HUES48 (cell line): ENCODE data around the gene SLC28A1.

Source experiments
- H3K27ac ChIP-seq: one replicate; pipeline ENCODE4 v1.7.0; 2013; ENCODE audit warnings: low read depth, low read length, inconsistent platforms
- H3K27me3 ChIP-seq: 2 replicates; pipeline ENCODE4 v1.6.1; 2013; ENCODE audit warnings: mild to moderate bottlenecking, low read length; ENCODE audit not compliant: control insufficient read depth, insufficient read depth
- H3K36me3 ChIP-seq: 2 replicates; pipeline ENCODE4 v1.6.1; 2013; ENCODE audit warnings: low read length; ENCODE audit not compliant: control insufficient read depth, insufficient read depth
- H3K4me1 ChIP-seq: 2 replicates; pipeline ENCODE4 v1.6.1; 2013; ENCODE audit warnings: mild to moderate bottlenecking, low read length; ENCODE audit not compliant: control insufficient read depth, insufficient read depth
- H3K4me3 ChIP-seq: 2 replicates; pipeline ENCODE4 v1.5.1; 2013; ENCODE audit warnings: mild to moderate bottlenecking, low read depth, low read length
- H3K9ac ChIP-seq: 2 replicates; pipeline ENCODE4 v1.6.1; 2013; ENCODE audit warnings: mild to moderate bottlenecking, low read depth, low read length, moderate library complexity
- H3K9me3 ChIP-seq: 2 replicates; pipeline ENCODE4 v1.6.1; 2013; ENCODE audit warnings: low read length; ENCODE audit not compliant: control insufficient read depth, insufficient read depth

SLC28A1 gene

DNA sequence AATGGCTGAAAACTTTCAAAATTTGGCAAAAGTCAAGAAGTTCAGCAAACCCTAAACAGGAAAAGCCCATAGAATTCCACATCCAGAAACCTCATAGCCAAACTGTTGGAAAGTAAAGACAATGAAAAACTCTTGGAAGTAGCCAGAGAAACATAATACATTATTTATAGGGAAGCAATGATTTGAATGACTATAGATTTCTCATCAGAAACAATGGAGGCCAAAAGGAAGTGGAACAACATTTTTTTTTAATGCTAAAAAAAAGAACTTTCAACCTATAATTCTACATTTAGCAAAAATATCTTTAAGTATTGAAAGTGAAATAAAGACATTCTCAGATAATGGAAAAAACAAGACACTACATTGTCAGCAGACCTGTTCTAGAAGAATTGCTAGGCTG lies 37.1 kb upstream of the SLC28A1 start:
- H3K4me1 ChIP-seq, result no peaks in the 10 kb centered on the region
- no peaks in the 10 kb centered on the region for H3K9me3 ChIP-seq
- H3K27me3 ChIP-seq, result no peaks in the 10 kb centered on the region
- H3K36me3 ChIP-seq, result no peaks in the 10 kb centered on the region
- no peak overlapping the region for H3K4me3 ChIP-seq
- H3K9ac ChIP-seq, result no peak overlapping the region
- H3K27ac ChIP-seq, result no peak overlapping the region

DNA sequence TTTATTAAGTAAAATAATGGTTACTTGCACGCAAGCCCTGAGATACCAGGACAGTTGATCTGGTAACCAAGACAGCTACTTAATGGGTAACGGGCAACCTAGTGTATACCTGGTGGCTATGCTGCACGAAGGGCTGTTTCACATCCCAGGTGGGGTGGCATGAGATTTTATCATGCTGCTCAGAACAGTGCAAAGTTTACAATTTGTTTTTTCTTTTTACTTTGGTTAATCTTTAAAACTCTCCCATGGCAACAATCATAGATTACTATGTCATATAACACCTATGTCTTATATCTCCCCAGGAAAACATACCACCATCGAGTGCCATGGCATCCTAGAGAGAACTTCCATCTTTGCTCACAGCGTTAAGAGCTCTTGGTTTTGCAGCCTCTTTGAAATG lies 32.2 kb upstream of the SLC28A1 start:
- Histone ChIP-seq H3K27me3 (no peaks in the 10 kb centered on the region), H3K9me3 (no peaks in the 10 kb centered on the region), H3K9ac (no peak overlapping the region), H3K4me1 (no peaks in the 10 kb centered on the region), H3K36me3 (peaks cover 11% of the 10 kb centered on the region), H3K4me3 (no peak overlapping the region), H3K27ac (no peak overlapping the region)

DNA sequence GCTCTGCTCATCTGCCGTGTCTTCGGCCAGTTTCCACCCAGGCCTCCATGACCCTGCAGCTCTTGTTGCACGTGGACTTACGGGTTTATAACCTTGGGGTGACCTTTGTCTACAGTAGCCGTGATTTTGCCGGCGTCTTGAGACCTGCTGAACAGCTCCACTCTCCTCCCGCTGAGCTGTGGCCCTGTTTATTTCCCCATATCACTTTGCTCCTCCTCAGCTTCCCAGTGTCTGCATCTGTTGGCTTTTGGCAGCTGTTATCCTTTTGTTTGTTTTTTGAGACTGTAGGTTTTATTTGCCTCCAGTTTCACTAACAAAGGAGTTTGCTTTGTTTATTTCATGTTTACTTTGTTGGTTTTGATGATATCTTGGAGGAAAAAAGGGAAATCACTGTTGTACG lies 29.3 kb upstream of the SLC28A1 start:
- Histone ChIP-seq H3K4me1 (no peaks in the 10 kb centered on the region), H3K36me3 (peaks cover 23% of the 10 kb centered on the region), H3K9ac (no peak overlapping the region), H3K27me3 (no peaks in the 10 kb centered on the region), H3K9me3 (no peaks in the 10 kb centered on the region), H3K27ac (no peak overlapping the region), H3K4me3 (no peak overlapping the region)

DNA sequence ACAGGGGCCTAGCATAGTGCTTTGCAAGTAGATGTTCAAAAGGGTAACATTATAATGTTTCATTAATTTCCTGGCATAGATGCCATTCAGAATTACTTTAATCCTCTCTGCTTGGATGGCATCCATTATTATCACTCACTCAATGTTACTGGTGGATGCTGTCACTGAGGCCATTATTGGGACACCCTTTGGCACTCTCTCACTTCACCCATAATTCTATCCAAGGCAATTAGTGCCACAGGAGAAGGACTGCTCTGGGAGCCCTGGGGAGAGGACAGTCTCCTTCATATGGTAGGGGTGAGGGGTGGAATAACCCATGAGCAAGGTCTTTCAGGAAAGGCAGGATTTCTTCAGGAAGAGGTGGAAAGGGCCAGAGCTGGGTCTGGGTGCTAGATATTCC lies 28.7 kb upstream of the SLC28A1 start:
- H3K27ac ChIP-seq, result no peak overlapping the region
- H3K27me3 ChIP-seq, result no peaks in the 10 kb centered on the region
- no peaks in the 10 kb centered on the region for H3K4me1 ChIP-seq
- H3K9me3 ChIP-seq, result no peaks in the 10 kb centered on the region
- no peak overlapping the region for H3K9ac ChIP-seq
- peaks cover 23% of the 10 kb centered on the region for H3K36me3 ChIP-seq
- H3K4me3 ChIP-seq, result no peak overlapping the region

DNA sequence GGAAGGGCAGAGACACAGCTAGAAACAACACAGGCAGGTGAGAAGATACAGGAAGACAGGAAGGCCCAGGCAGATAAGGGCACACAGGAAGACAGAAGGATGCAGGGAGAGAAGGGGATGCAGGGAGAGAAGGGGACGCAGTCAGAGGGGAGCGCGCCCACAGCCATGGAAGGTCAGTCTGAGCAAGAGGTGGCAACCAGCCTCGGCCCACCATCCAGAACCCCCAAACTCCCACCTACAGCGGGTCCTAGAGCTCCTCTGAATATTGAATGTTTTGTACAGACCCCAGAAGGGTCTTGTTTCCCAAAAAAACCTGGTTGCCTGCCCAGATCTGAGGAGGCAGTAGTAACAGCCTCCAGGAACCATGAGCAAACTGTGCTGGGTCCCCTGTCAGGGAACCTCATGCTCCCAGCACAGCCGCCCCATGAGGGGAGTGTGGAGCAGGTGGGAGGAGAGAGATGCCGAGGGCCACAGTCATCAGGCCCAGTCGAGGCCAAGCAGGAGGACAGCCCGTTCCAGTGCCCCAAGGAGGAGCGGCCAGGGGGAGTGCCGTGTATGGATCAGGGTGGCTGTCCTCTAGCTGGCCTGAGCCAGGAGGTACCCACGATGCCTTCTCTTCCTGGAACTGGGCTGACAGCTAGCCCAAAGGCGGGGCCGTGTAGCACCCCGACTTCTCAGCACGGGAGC lies 27.6 kb upstream of the SLC28A1 start:
- no peaks in the 10 kb centered on the region for H3K27me3 ChIP-seq
- no peak overlapping the region for H3K27ac ChIP-seq
- H3K4me3 ChIP-seq, result no peak overlapping the region
- no peaks in the 10 kb centered on the region for H3K9me3 ChIP-seq
- no peak overlapping the region for H3K9ac ChIP-seq
- H3K4me1 ChIP-seq, result no peaks in the 10 kb centered on the region
- H3K36me3 ChIP-seq, result peaks cover 23% of the 10 kb centered on the region

DNA sequence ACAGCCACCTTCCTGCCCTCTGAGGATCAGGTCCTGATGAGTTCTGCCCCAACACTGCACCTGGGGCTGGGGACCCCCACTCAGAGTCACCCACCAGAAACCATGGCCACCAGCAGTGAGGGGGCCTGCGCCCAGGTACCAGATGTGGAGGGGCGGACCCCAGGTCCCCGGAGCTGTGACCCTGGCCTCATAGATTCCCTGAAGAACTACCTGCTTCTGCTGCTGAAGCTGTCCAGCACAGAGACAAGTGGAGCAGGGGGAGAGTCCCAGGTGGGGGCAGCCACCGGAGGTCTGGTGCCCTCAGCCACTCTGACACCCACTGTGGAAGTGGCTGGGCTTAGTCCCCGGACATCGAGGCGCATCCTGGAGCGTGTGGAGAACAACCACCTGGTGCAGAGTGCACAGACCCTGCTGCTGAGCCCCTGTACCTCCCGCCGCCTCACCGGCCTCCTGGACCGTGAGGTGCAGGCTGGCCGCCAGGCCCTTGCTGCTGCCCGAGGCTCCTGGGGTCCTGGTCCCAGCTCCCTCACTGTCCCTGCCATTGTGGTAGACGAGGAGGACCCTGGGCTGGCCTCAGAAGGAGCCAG lies 27.0 kb upstream of the SLC28A1 start:
- Histone ChIP-seq H3K4me3 (no peak overlapping the region), H3K9me3 (no peaks in the 10 kb centered on the region), H3K4me1 (no peaks in the 10 kb centered on the region), H3K27me3 (no peaks in the 10 kb centered on the region), H3K9ac (no peak overlapping the region), H3K27ac (no peak overlapping the region), H3K36me3 (peaks cover 23% of the 10 kb centered on the region)

DNA sequence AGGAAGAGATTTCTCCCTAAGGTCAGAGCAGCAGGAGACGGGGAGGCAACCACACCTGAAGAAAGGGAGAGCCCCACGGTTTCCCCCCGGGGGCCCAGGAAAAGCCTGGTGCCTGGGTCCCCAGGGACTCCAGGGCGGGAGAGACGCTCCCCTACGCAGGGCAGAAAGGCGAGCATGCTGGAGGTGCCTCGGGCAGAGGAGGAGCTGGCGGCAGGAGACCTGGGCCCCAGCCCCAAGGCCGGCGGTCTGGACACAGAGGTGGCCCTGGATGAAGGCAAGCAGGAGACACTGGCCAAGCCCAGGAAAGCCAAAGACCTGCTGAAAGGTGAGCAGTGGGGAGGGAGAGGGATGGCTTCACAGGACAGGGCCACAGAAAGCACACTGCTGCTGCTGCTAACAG lies 26.2 kb upstream of the SLC28A1 start:
- H3K27ac ChIP-seq, result no peak overlapping the region
- H3K27me3 ChIP-seq, result no peaks in the 10 kb centered on the region
- peaks cover 23% of the 10 kb centered on the region for H3K36me3 ChIP-seq

DNA sequence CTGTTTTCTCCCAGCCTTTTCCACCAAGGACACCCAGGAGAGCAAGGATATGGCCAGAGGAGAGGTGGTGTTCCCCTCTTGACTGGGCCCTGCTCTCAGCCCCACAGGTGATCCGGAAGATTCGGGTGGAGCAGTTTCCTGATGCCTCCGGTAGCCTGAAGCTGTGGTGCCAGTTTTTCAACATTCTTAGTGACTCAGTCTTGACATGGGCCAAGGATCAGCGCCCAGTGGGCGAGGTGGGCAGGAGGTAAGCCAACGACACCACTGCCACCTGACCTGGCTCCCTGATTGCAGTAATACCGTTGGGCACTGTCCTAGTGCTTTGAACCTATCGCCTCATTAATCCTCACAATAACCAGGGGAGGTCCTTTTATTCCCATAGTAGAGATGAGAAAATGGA lies 25.3 kb upstream of the SLC28A1 start:
- no peaks in the 10 kb centered on the region for H3K4me1 ChIP-seq
- no peak overlapping the region for H3K27ac ChIP-seq
- no peaks in the 10 kb centered on the region for H3K27me3 ChIP-seq
- peaks cover 28% of the 10 kb centered on the region for H3K36me3 ChIP-seq
- no peak overlapping the region for H3K4me3 ChIP-seq
- H3K9ac ChIP-seq, result no peak overlapping the region
- no peaks in the 10 kb centered on the region for H3K9me3 ChIP-seq

More for the DNA sequence above, 26.2 kb upstream of the SLC28A1 start:
- H3K9ac ChIP-seq, result no peak overlapping the region
- H3K4me1 ChIP-seq, result no peaks in the 10 kb centered on the region
- H3K4me3 ChIP-seq, result no peak overlapping the region
- no peaks in the 10 kb centered on the region for H3K9me3 ChIP-seq

DNA sequence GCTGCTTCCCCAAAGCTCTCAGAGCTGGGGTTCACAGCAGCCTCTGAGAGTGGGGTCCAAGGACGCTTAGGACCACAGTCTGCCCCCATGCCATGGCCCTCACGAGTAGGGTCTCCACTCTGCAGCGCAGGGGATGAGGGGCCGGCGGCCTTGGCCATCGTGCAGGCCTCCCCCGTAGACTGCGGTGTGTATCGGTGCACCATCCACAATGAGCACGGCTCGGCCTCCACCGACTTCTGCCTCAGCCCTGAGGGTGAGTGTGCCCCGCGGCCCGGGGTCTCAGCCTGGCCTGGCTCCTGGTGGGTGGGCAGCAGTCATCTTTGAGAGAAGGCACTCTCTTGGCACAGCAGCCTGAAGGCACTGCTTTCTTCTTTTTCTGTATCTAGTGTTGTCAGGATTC lies 24.8 kb upstream of the SLC28A1 start:
- Histone ChIP-seq H3K9ac (no peak overlapping the region), H3K9me3 (no peaks in the 10 kb centered on the region), H3K4me3 (no peak overlapping the region), H3K27me3 (no peaks in the 10 kb centered on the region), H3K4me1 (no peaks in the 10 kb centered on the region), H3K27ac (no peak overlapping the region), H3K36me3 (peaks cover 32% of the 10 kb centered on the region)

DNA sequence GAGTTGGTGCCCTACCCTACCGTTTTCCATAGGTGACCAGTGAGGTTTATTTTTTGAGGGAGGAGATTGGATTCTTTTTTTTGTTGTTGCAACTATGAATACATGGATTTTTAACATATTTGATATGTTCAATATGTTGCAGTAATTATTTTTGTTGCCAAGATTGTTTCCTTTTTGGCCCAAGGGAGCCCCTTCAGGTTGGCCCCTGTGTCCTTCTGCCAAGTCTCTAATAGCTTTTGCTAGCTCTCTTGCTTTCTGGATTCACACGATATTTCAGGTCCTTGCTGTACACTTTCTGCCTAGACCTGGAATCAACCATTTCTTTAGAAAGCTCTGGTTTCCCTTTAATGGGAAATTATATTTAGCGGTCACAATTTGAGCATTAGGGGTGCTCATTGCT lies 22.7 kb upstream of the SLC28A1 start:
- H3K9ac ChIP-seq, result no peak overlapping the region
- H3K4me1 ChIP-seq, result no peaks in the 10 kb centered on the region
- H3K9me3 ChIP-seq, result no peaks in the 10 kb centered on the region
- no peak overlapping the region for H3K4me3 ChIP-seq
- no peaks in the 10 kb centered on the region for H3K27me3 ChIP-seq
- peaks cover 32% of the 10 kb centered on the region for H3K36me3 ChIP-seq
- H3K27ac ChIP-seq, result no peak overlapping the region

DNA sequence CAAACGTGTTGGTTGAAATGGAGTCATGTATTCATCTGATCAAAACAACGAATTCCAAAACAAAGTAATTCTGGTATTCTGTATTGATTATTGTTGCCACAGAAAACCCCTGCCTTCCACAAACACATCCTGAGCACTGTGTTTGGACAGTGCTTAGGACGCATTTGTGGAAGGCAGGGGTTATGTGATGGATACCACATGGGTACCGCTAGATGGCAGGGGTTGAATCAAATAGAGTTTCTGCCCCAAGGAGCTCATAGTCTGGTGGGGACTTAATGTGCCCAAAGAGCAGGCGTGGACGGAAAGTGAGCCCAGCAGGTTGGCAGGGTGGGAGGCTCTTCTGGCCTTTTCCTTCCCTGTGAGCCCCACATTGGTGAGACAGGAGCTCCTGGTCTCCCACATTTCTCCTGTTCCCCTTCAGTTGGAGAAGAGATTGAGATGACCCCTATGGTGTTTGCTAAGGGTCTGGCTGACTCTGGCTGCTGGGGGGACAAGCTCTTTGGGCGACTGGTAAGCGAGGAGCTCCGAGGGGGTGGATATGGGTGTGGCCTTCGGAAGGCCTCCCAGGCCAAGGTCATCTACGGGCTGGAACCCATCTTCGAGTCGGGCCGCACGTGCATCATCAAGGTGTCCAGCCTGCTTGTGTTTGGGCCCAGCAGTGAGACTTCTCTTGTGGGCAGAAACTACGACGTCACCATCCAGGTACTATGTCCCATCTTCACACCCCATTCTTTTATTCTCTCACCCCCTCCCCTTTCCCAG lies 22.1 kb upstream of the SLC28A1 start:
- Histone ChIP-seq H3K4me1 (no peaks in the 10 kb centered on the region), H3K9ac (no peak overlapping the region), H3K27ac (no peak overlapping the region), H3K36me3 (peaks cover 28% of the 10 kb centered on the region), H3K4me3 (no peak overlapping the region), H3K27me3 (no peaks in the 10 kb centered on the region), H3K9me3 (no peaks in the 10 kb centered on the region)
